Bronchial epithelial cell (primary cell): Measurements from ENCODE around the gene CNTNAP2. TPM values are rescaled to one million over a fixed set of nuclear protein-coding genes. Genes with fewer than 3 reads are reported as not detected.

ENCODE experiments used
- DNase-seq: peaks from one replicate; pipeline ENCODE4 v3.0.0-alpha.2; 2010; ENCODE audit warnings: low read depth
- FAIRE-seq: peaks from 2 replicates; lab custom pipeline; 2011; peaks lifted over from hg19 to GRCh38; lab: Jason Lieb, UNC
- H3K27me3 ChIP-seq: 2 replicates; pipeline ENCODE4 v1.5.1; 2011; ENCODE audit warnings: low read length; ENCODE audit not compliant: control insufficient read depth, insufficient read depth
- H3K36me3 ChIP-seq: 2 replicates; pipeline ENCODE4 v1.5.1; 2011; ENCODE audit warnings: low read length; ENCODE audit not compliant: control insufficient read depth, insufficient read depth
- H3K4me3 ChIP-seq: 2 replicates; pipeline ENCODE4 v1.5.1; 2011; ENCODE audit warnings: mild to moderate bottlenecking, low read depth, low read length, control low read depth
- CTCF ChIP-seq: IDR thresholded peaks from 2 replicates; pipeline ENCODE4 v1.5.1; 2011; ENCODE audit warnings: mild to moderate bottlenecking, moderate library complexity, low read length, control low read depth, inconsistent platforms; ENCODE audit not compliant: insufficient read depth, severe bottlenecking
- total RNA-seq: library from RNA; depleted of rRNA; stranded (reverse); fragments of >200 nt; gene quantifications from 2 replicates; pipeline ENCODE4 v1.2.1, GENCODE V29; 2014

CNTNAP2 gene
- total RNA-seq, 1 donor from 2014 or later, result 0.26 TPM

- H3K27me3 ChIP-seq, result no peaks in the 10 kb centered on the region
- H3K36me3 ChIP-seq, result no peaks in the 10 kb centered on the region
- no peak for FAIRE-seq
- no peak for DNase-seq
- no peak overlapping the region for H3K4me3 ChIP-seq
- no peak for TF ChIP-seq CTCF
These were observed 1518.7 kb downstream of the CNTNAP2 start for GRCh38 chr7:147635288-147635687.

- no peak for TF ChIP-seq CTCF
- DNase-seq, result no peak
- Histone ChIP-seq H3K4me3 (no peak overlapping the region), H3K27me3 (no peaks in the 10 kb centered on the region), H3K36me3 (no peaks in the 10 kb centered on the region)
- no peak for FAIRE-seq
These were observed 1520.0 kb downstream of the CNTNAP2 start for GRCh38 chr7:147636553-147636952.

GRCh38 chr7:147638566-147638965 lies 1522.0 kb downstream of the CNTNAP2 start:
- Histone ChIP-seq H3K36me3 (no peaks in the 10 kb centered on the region), H3K4me3 (no peak overlapping the region), H3K27me3 (no peaks in the 10 kb centered on the region)
- DNase-seq (no peak), FAIRE-seq (no peak)
- TF ChIP-seq CTCF, result no peak

GRCh38 chr7:147639037-147639436 lies 1522.4 kb downstream of the CNTNAP2 start:
- no peak for TF ChIP-seq CTCF
- no peaks in the 10 kb centered on the region for H3K27me3 ChIP-seq
- no peak overlapping the region for H3K4me3 ChIP-seq
- no peaks in the 10 kb centered on the region for H3K36me3 ChIP-seq
- DNase-seq (no peak), FAIRE-seq (no peak)

- no peak for FAIRE-seq
- Histone ChIP-seq H3K27me3 (no peaks in the 10 kb centered on the region), H3K36me3 (no peaks in the 10 kb centered on the region), H3K4me3 (no peak overlapping the region)
- DNase-seq, result no peak
- no peak for TF ChIP-seq CTCF
These were observed 1523.2 kb downstream of the CNTNAP2 start for GRCh38 chr7:147639751-147640150.

- Histone ChIP-seq H3K4me3 (no peak overlapping the region), H3K27me3 (no peaks in the 10 kb centered on the region), H3K36me3 (no peaks in the 10 kb centered on the region)
- no peak for FAIRE-seq
- no peak for DNase-seq
- no peak for TF ChIP-seq CTCF
These were observed 1524.2 kb downstream of the CNTNAP2 start for GRCh38 chr7:147640821-147641220.
